GM12878 (cell line): ENCODE results near the gene GUCA2A. TPM values are rescaled to one million over a fixed set of nuclear protein-coding genes. Genes with fewer than 3 reads are reported as not detected.

Source experiments
- ATAC-seq: fragments of 200-7000 bp; cut with Tn5 transposase; 3 replicates; pipeline ENCODE4 v1.9.1; 2020; ENCODE audit warnings: mild to moderate bottlenecking, moderate library complexity
- BruUV-seq: library from RNA; stranded (reverse); fragments of 400-500 nt; replicated peaks from 2 replicates; lab custom pipeline; 2021; lab: Mats Ljungman, UMichigan
- CTCF ChIA-PET: fragments of 300-600 bp; sonication (Branson Sonifier 250); formaldehyde crosslinking; extraction: SDS; loops from one replicate; lab custom pipeline; 2021; ENCODE audit warnings: inconsistent platforms; lab: Yijun Ruan, JAX
- POLR2A ChIA-PET: fragments of 350-600 bp; formaldehyde crosslinking; extraction: SDS; loops from one replicate; lab custom pipeline; 2021; ENCODE audit warnings: inconsistent platforms; lab: Charles Lee
- RAD21 ChIA-PET: fragments of 300-600 bp; sonication (Branson Sonifier 250); formaldehyde crosslinking; loops from one replicate; lab custom pipeline; 2023; ENCODE audit warnings: antibody characterized with exemption; ENCODE audit not compliant: unreplicated experiment; lab: Charles Lee
- SMC1A ChIA-PET: fragments of 300-600 bp; sonication (Branson Sonifier 250); formaldehyde crosslinking; loops from one replicate; lab custom pipeline; 2023; ENCODE audit not compliant: unreplicated experiment, uncharacterized antibody; lab: Charles Lee
- DNase-seq: peaks from one replicate; pipeline ENCODE4 v3.0.0-alpha.2; 2011; ENCODE audit warnings: low read depth, low spot score
- FAIRE-seq: peaks from 3 replicates; lab custom pipeline; 2011; peaks lifted over from hg19 to GRCh38; lab: Jason Lieb, UNC
- H2AFZ ChIP-seq: 2 replicates; pipeline ENCODE4 v1.6.0; 2011; ENCODE audit warnings: low read depth, low read length, control low read depth; ENCODE audit not compliant: control insufficient read depth
- H3K27ac ChIP-seq: 2 replicates; pipeline ENCODE4 v1.5.1; 2011; ENCODE audit warnings: control low read depth; ENCODE audit not compliant: control insufficient read depth, insufficient read depth
- H3K27me3 ChIP-seq, 2 experiments: replicated peaks in 1 of 2; 2 replicates each; pipeline versions ENCODE4 v1.6.0 to v1.6.1; 2011; ENCODE audit warnings: low read length in 1 of 2; ENCODE audit not compliant: control insufficient read depth in 2 of 2, insufficient read depth in 2 of 2
- H3K36me3 ChIP-seq, 2 experiments: 2 replicates each; pipeline ENCODE4 v1.5.1; 2011; ENCODE audit warnings: low read length in 1 of 2; ENCODE audit not compliant: control insufficient read depth in 2 of 2, insufficient read depth in 2 of 2
- H3K4me1 ChIP-seq: 2 replicates; pipeline ENCODE4 v1.6.1; 2011; ENCODE audit warnings: mild to moderate bottlenecking, low read length, moderate library complexity, mixed read lengths; ENCODE audit not compliant: control insufficient read depth, insufficient read depth
- H3K4me2 ChIP-seq: 2 replicates; pipeline ENCODE4 v1.6.0; 2011; ENCODE audit warnings: control low read depth; ENCODE audit not compliant: control insufficient read depth, insufficient read depth
- H3K4me3 ChIP-seq: fragments of 200-600 bp; sonication (generic); 2 replicates; pipeline ENCODE4 v1.5.1; 2016
- H3K79me2 ChIP-seq: 2 replicates; pipeline ENCODE4 v1.6.0; 2011; ENCODE audit warnings: low read length; ENCODE audit not compliant: control insufficient read depth, insufficient read depth
- H3K9ac ChIP-seq: 2 replicates; pipeline ENCODE4 v1.8.0; 2011; ENCODE audit warnings: low read length, control low read depth, mixed read lengths; ENCODE audit not compliant: control insufficient read depth, insufficient read depth
- H3K9me3 ChIP-seq: replicated peaks from 3 replicates; pipeline ENCODE4 v1.5.1; 2011; ENCODE audit warnings: mild to moderate bottlenecking, low read length; ENCODE audit not compliant: control insufficient read depth, insufficient read depth
- H4K20me1 ChIP-seq: 2 replicates; pipeline ENCODE4 v1.6.0; 2011; ENCODE audit not compliant: control insufficient read depth, insufficient read depth
- ATF7 ChIP-seq: fragments of 450-650 bp; IDR thresholded peaks from 2 replicates; pipeline ENCODE4 v1.6.1; 2016; ENCODE audit warnings: low read depth, mild to moderate bottlenecking
- BCL3 ChIP-seq: IDR thresholded peaks from 2 replicates; pipeline ENCODE4 v1.6.1; 2011; ENCODE audit warnings: borderline replicate concordance, low read depth, mild to moderate bottlenecking, moderate library complexity, low read length; ENCODE audit not compliant: insufficient read depth, poor library complexity, severe bottlenecking
- KLF5 ChIP-seq: fragments of 450-650 bp; IDR thresholded peaks from 2 replicates; pipeline ENCODE4 v1.6.1; 2014; ENCODE audit warnings: mild to moderate bottlenecking; ENCODE audit not compliant: partially characterized antibody
- POLR2AphosphoS5 ChIP-seq: IDR thresholded peaks from 2 replicates; pipeline ENCODE4 v1.6.1; 2011; ENCODE audit warnings: mild to moderate bottlenecking, low read length, inconsistent platforms
- RBBP5 ChIP-seq: fragments of 200-600 bp; sonication (generic); conservative IDR thresholded peaks from 2 replicates; pipeline ENCODE4 v1.6.1; 2016
- TCF3 ChIP-seq: IDR thresholded peaks from 2 replicates; pipeline ENCODE4 v1.6.1; 2012; ENCODE audit warnings: low read depth, mild to moderate bottlenecking, low read length, borderline replicate concordance; ENCODE audit not compliant: insufficient read depth
- YY1 ChIP-seq: IDR thresholded peaks from 2 replicates; pipeline ENCODE4 v1.6.1; 2011; ENCODE audit warnings: low read depth, mild to moderate bottlenecking, low read length
- ZNF687 ChIP-seq: fragments of 450-650 bp; IDR thresholded peaks from 2 replicates; pipeline ENCODE4 v1.6.1; 2017; ENCODE audit warnings: mild to moderate bottlenecking, moderate library complexity
- WGBS: methylation state at CpG from one replicate; pipeline ENCODE4 v1.1.6; 2016; ENCODE audit warnings: low lambda C conversion rate; ENCODE audit not compliant: insufficient replicate concordance, insufficient coverage; ENCODE audit errors: missing lambda C conversion rate; 5-methylcytosine and 5-hydroxymethylcytosine counted together
- in situ Hi-C: fragments of 300-500 bp; cut with MboI; formaldehyde crosslinking; loops from 9 replicates; pipeline ENCODE4 v1.14.3; 2018; ENCODE audit warnings: mixed read lengths
- intact Hi-C: fragments of 100-400 bp; cut with micrococcal nuclease; formaldehyde crosslinking; loops from one replicate; pipeline ENCODE4 v1.14.2; 2022; ENCODE audit not compliant: unreplicated experiment
- polyA plus RNA-seq, 11 experiments: library from polyadenylated mRNA; depleted of rRNA in 4 of 11; unstranded in 6 of 11; stranded (reverse) in 5 of 11; fragments of >200 nt; fragmentation: Nextera tagmentation in 4 of 11; fragmentation: Illumina TruSeq in 1 of 11; extraction: Ambion mirVana in 4 of 11; extraction: Trizol in 1 of 11; gene quantifications; 1 replicate in 1 of 11; 2 replicates in 10 of 11; pipeline versions ENCODE4 v1.2.1 to v1.2.3, GENCODE V29; 2011 to 2016; ENCODE audit warnings: inconsistent platforms in 2 of 11, missing spikeins in 2 of 11, low read depth in 1 of 11
- total RNA-seq, 4 experiments: library from RNA; depleted of rRNA in 3 of 4; stranded (reverse); fragments of >200 nt in 3 of 4; fragmentation: Illumina TruSeq in 1 of 4; extraction: Trizol in 1 of 4; gene quantifications; 2 replicates each; pipeline versions ENCODE4 v1.2.1 to v1.2.3, GENCODE V29; 2013 to 2021

The GUCA2A gene
- total and polyA plus RNA-seq, 10 of the 15 experiments (the other 5 are each of a cell fraction or from before 2014, with no cell fraction given), result not detected

GRCh38 chr1:42181687-42182086 lies 17.1 kb upstream of the GUCA2A start:
- 97% methylated on average over 4 of the region's 4 CpGs for WGBS
- ATAC-seq, result no peak
- no peaks in the 10 kb centered on the region for H3K9me3 ChIP-seq
- in situ Hi-C loops, result no loop called here
- H3K36me3 ChIP-seq, result peaks cover 0 to 23% of the 10 kb centered on the region in 2 experiments
- intact Hi-C loops, result no loop called here
- H4K20me1 ChIP-seq, result no peaks in the 10 kb centered on the region
- DNase-seq, result no peak
- no peak overlapping the region for H3K9ac ChIP-seq
- TF ChIP-seq BCL3 (peak; percentile 13), KLF5 (no peak)
- no peak overlapping the region for H2AFZ ChIP-seq
- no peaks in the 10 kb centered on the region for H3K4me1 ChIP-seq
- SMC1A ChIA-PET, result no interaction called here
- POLR2A ChIA-PET, result no interaction called here
- BruUV-seq, result no TSS peak
- no peaks in the 10 kb centered on the region for H3K79me2 ChIP-seq
- no peak for FAIRE-seq
- no peak overlapping the region for H3K4me2 ChIP-seq
- no peaks in the 10 kb centered on the region for H3K27me3 ChIP-seq
- CTCF ChIA-PET, result no interaction called here
- RAD21 ChIA-PET, result no interaction called here
- no peak overlapping the region for H3K4me3 ChIP-seq
- no peak overlapping the region for H3K27ac ChIP-seq

GRCh38 chr1:42179900-42180329 lies 15.4 kb upstream of the GUCA2A start:
- Histone ChIP-seq H4K20me1 (no peaks in the 10 kb centered on the region), H3K4me3 (no peak overlapping the region), H3K4me2 (no peak overlapping the region), H3K9ac (no peak overlapping the region), H3K27me3 (no peaks in the 10 kb centered on the region), H3K27ac (no peak overlapping the region), H3K79me2 (no peaks in the 10 kb centered on the region), H3K4me1 (no peaks in the 10 kb centered on the region), H3K9me3 (no peaks in the 10 kb centered on the region), H3K36me3 (peaks cover 0 to 19% of the 10 kb centered on the region in 2 experiments), H2AFZ (no peak overlapping the region)
- TF ChIP-seq YY1, result no peak
- peak; percentile 75 for TF ChIP-seq ATF7
- TF ChIP-seq RBBP5, result no peak
- no peak for TF ChIP-seq POLR2AphosphoS5
- no peak for TF ChIP-seq ZNF687
- no peak for TF ChIP-seq TCF3
- DNase-seq (no peak), FAIRE-seq (no peak), ATAC-seq (no peak)
- no TSS peak for BruUV-seq
- 97% methylated on average over 4 of the region's 4 CpGs for WGBS
- intact Hi-C loops (loop anchor here (5.0 to 10.0 kb wide), 2 partner anchors 157 to 285 kb away; partner anchors contain the start of genes CCDC30 and FOXJ3), in situ Hi-C loops (loop anchor here (10.0 kb wide), 1 partner anchor 605 kb away; no protein-coding TSS in a partner anchor)
- ChIA-PET POLR2A (no interaction called here), SMC1A (no interaction called here), CTCF (interaction anchor here (0.6 to 1.2 kb wide), 3 partner anchors 12 to 572 kb away, joined by 3 to 4 read pairs (median 3); no protein-coding TSS in a partner anchor), RAD21 (no interaction called here)
